ENCODE measurements around the gene ARHGEF39. TPM values are rescaled to one million over a fixed set of nuclear protein-coding genes. Genes with fewer than 3 reads are reported as not detected.

Gene ARHGEF39
- total RNA-seq, 1 donor from 2014 or later, result 0.79 TPM

GRCh38 chr9:35687306-35687705, 22.3 kb upstream of the ARHGEF39 start:
- Histone ChIP-seq H3K4me3 (ENCODE audit: low read depth, low read length) (no peak overlapping the region), H3K36me3 (ENCODE audit: control insufficient read depth, insufficient read depth, low read length) (peaks cover 20% of the 10 kb centered on the region), H3K27me3 (ENCODE audit: control insufficient read depth, insufficient read depth, low read length) (no peaks in the 10 kb centered on the region)
- FAIRE-seq, result no peak
- no peak for TF ChIP-seq CTCF (IDR thresholded peaks at IDR 0.05; ENCODE audit: insufficient read depth, low read length, severe bottlenecking)
- DNase-seq (ENCODE audit: low read depth), result no peak

GRCh38 chr9:35686222-35687203, 21.5 kb upstream of the ARHGEF39 start:
- TF ChIP-seq CTCF (IDR thresholded peaks at IDR 0.05; ENCODE audit: insufficient read depth, low read length, severe bottlenecking), result no peak
- Histone ChIP-seq H3K36me3 (ENCODE audit: control insufficient read depth, insufficient read depth, low read length) (peaks cover 20% of the 10 kb centered on the region), H3K27me3 (ENCODE audit: control insufficient read depth, insufficient read depth, low read length) (no peaks in the 10 kb centered on the region), H3K4me3 (ENCODE audit: low read depth, low read length) (no peak overlapping the region)
- DNase-seq (ENCODE audit: low read depth), result no peak
- peak; percentile 60 for FAIRE-seq

GRCh38 chr9:35685506-35685905, 20.5 kb upstream of the ARHGEF39 start:
- no peaks in the 10 kb centered on the region for H3K27me3 ChIP-seq (ENCODE audit: control insufficient read depth, insufficient read depth, low read length)
- FAIRE-seq, result no peak
- no peak overlapping the region for H3K4me3 ChIP-seq (ENCODE audit: low read depth, low read length)
- TF ChIP-seq CTCF (IDR thresholded peaks at IDR 0.05; ENCODE audit: insufficient read depth, low read length, severe bottlenecking), result no peak
- peaks cover 20% of the 10 kb centered on the region for H3K36me3 ChIP-seq (ENCODE audit: control insufficient read depth, insufficient read depth, low read length)
- no peak for DNase-seq (ENCODE audit: low read depth)

- no peak for DNase-seq (ENCODE audit: low read depth)
- FAIRE-seq, result no peak
- TF ChIP-seq CTCF (IDR thresholded peaks at IDR 0.05; ENCODE audit: insufficient read depth, low read length, severe bottlenecking), result no peak
- peaks cover 20% of the 10 kb centered on the region for H3K36me3 ChIP-seq (ENCODE audit: control insufficient read depth, insufficient read depth, low read length)
- no peak overlapping the region for H3K4me3 ChIP-seq (ENCODE audit: low read depth, low read length)
- H3K27me3 ChIP-seq (ENCODE audit: control insufficient read depth, insufficient read depth, low read length), result no peaks in the 10 kb centered on the region
Measured at GRCh38 chr9:35684921-35685320, 19.9 kb upstream of the ARHGEF39 start.

GRCh38 chr9:35683323-35683722, 18.3 kb upstream of the ARHGEF39 start:
- TF ChIP-seq CTCF (IDR thresholded peaks at IDR 0.05; ENCODE audit: insufficient read depth, low read length, severe bottlenecking), result no peak
- no peaks in the 10 kb centered on the region for H3K27me3 ChIP-seq (ENCODE audit: control insufficient read depth, insufficient read depth, low read length)
- no peak for DNase-seq (ENCODE audit: low read depth)
- FAIRE-seq, result no peak
- H3K4me3 ChIP-seq (ENCODE audit: low read depth, low read length), result no peak overlapping the region
- H3K36me3 ChIP-seq (ENCODE audit: control insufficient read depth, insufficient read depth, low read length), result peaks cover 20% of the 10 kb centered on the region
